ENCODE data around the gene MRPS23. TPM values are rescaled to one million over a fixed set of nuclear protein-coding genes. Genes with fewer than 3 reads are reported as not detected.

The MRPS23 gene
- total and polyA plus RNA-seq, 2 of the 13 experiments (the other 11 are each of a cell fraction or from before 2014, with no cell fraction given), result 63.2 to 181 TPM

- peak; percentile 38; the same call in 1 of the 2 replicates for TF ChIP-seq BHLHE40 (IDR thresholded peaks at IDR 0.05; ENCODE audit: low read length)
- TF ChIP-seq, protein P1, sequence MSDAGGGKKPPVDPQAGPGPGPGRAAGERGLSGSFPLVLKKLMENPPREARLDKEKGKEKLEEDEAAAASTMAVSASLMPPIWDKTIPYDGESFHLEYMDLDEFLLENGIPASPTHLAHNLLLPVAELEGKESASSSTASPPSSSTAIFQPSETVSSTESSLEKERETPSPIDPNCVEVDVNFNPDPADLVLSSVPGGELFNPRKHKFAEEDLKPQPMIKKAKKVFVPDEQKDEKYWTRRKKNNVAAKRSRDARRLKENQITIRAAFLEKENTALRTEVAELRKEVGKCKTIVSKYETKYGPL (CRISPR knock-in tag; IDR thresholded peaks at IDR 0.05), result no peak
- no peak for TF ChIP-seq ZSCAN9 (CRISPR knock-in tag; IDR thresholded peaks at IDR 0.05; ENCODE audit: borderline replicate concordance)
- 0 out of 2 replicates have a peak, but pooled peaks have one; percentile 59 for TF ChIP-seq ZNF761 (CRISPR knock-in tag; conservative IDR thresholded peaks at IDR 0.05)
- TF ChIP-seq ZNF772 (CRISPR knock-in tag; IDR thresholded peaks at IDR 0.05), result no peak
- TF ChIP-seq ZNF556 (CRISPR knock-in tag; IDR thresholded peaks at IDR 0.05; ENCODE audit: borderline replicate concordance), result 0 out of 2 replicates have a peak, but pooled peaks have one; percentile 20
- peak; percentile 81; the same call in 1 of the 2 replicates for TF ChIP-seq JUN (CRISPR knock-in tag; IDR thresholded peaks at IDR 0.05)
- TF ChIP-seq DMAP1 (CRISPR knock-in tag; IDR thresholded peaks at IDR 0.05), result peak; percentile 61; the same call in 1 of the 2 replicates
- no peak for TF ChIP-seq TCF7 (IDR thresholded peaks at IDR 0.05; ENCODE audit: low read depth)
- TF ChIP-seq EED (CRISPR knock-in tag; IDR thresholded peaks at IDR 0.05), result no peak
- no peak for TF ChIP-seq ZNF232 (CRISPR knock-in tag; IDR thresholded peaks at IDR 0.05; ENCODE audit: borderline replicate concordance)
- peak; percentile 42; the same call in 1 of the 2 replicates for TF ChIP-seq PITX1 (CRISPR knock-in tag; IDR thresholded peaks at IDR 0.05)
- no peak for TF ChIP-seq TCF12 (IDR thresholded peaks at IDR 0.05)
- TF ChIP-seq TCF12 (CRISPR knock-in tag; IDR thresholded peaks at IDR 0.05), result no peak
- TF ChIP-seq HMGA1 (CRISPR knock-in tag; conservative IDR thresholded peaks at IDR 0.05), result no peak
- TF ChIP-seq ZFP82 (CRISPR knock-in tag; IDR thresholded peaks at IDR 0.05; ENCODE audit: borderline replicate concordance), result 0 out of 2 replicates have a peak, but pooled peaks have one; percentile 16
- TF ChIP-seq HBP1 (CRISPR knock-in tag; IDR thresholded peaks at IDR 0.05; ENCODE audit: low read depth), result no peak
- TF ChIP-seq PCBP2 (optimal IDR thresholded peaks at IDR 0.05; ENCODE audit: low read depth, low read length, poor library complexity, severe bottlenecking), result peak; percentile 39
- no peak for TF ChIP-seq YEATS4 (CRISPR knock-in tag; IDR thresholded peaks at IDR 0.05; ENCODE audit: borderline replicate concordance)
- no peak for TF ChIP-seq ZSCAN30 (CRISPR knock-in tag; IDR thresholded peaks at IDR 0.05)
- TF ChIP-seq SAFB2 (CRISPR knock-in tag; IDR thresholded peaks at IDR 0.05; ENCODE audit: borderline replicate concordance, low read depth), result no peak
- no peak for TF ChIP-seq KLF6 (CRISPR knock-in tag; IDR thresholded peaks at IDR 0.05)
- TF ChIP-seq CTCF (CRISPR knock-in tag; IDR thresholded peaks at IDR 0.05), result peak; percentile 62
These were observed 25.6 kb upstream of the MRPS23 start (continued) for GRCh38 chr17:57875290-57876022.

Measured in HepG2 (cell line).